B cell (primary cell): ENCODE results near the gene PPP2R5B. TPM values are rescaled to one million over a fixed set of nuclear protein-coding genes. Genes with fewer than 3 reads are reported as not detected.

Experiments used
- ATAC-seq: fragments of 200-7000 bp; cut with Tn5 transposase; one replicate; pipeline ENCODE4 v1.10.0; 2021; ENCODE audit warnings: low read depth, mild to moderate bottlenecking, moderate number of reproducible peaks, moderate library complexity
- CTCF ChIA-PET: fragments of 350-600 bp; sonication (Branson Sonifier 250); formaldehyde crosslinking; loops from one replicate; lab custom pipeline; 2021; ENCODE audit warnings: antibody characterized with exemption, inconsistent platforms; lab: Charles Lee
- POLR2A ChIA-PET: fragments of 350-600 bp; sonication (Branson Sonifier 250); formaldehyde crosslinking; loops from one replicate; lab custom pipeline; 2021; ENCODE audit warnings: antibody characterized with exemption; lab: Charles Lee
- DNase-seq: peaks from one replicate; pipeline ENCODE4 v3.0.0; 2013
- H2AFZ ChIP-seq: 2 replicates; pipeline ENCODE4 v1.6.1; 2012; ENCODE audit warnings: mild to moderate bottlenecking, low read depth, low read length; ENCODE audit not compliant: insufficient read depth, poor library complexity, severe bottlenecking
- H3K27ac ChIP-seq, 2 donors: 1 replicate in 1 of 2; 2 replicates in 1 of 2; pipeline ENCODE4 v1.5.1; 2012 to 2013; ENCODE audit warnings: low read length in 2 of 2, mild to moderate bottlenecking in 2 of 2, moderate library complexity in 1 of 2
- H3K27me3 ChIP-seq, 4 experiments: fragments of 200-600 bp in 1 of 4; sonication (generic) in 1 of 4; replicated peaks in 1 of 4; 1 replicate in 2 of 4; 2 replicates in 2 of 4; pipeline versions ENCODE4 v1.6.1 to v1.7.0; 2013 to 2016; ENCODE audit warnings: low read length in 3 of 4, mild to moderate bottlenecking in 2 of 4, mixed read lengths in 1 of 4, moderate library complexity in 1 of 4; ENCODE audit not compliant: insufficient read depth in 4 of 4, control insufficient read depth in 3 of 4; ENCODE audit errors: control extremely low read depth in 1 of 4
- H3K36me3 ChIP-seq, 2 experiments: replicated peaks in 1 of 2; 1 replicate in 1 of 2; 2 replicates in 1 of 2; pipeline versions ENCODE4 v1.6.1 to v1.7.1; 2013; ENCODE audit warnings: low read length in 1 of 2; ENCODE audit not compliant: insufficient read depth in 2 of 2, control insufficient read depth in 1 of 2; ENCODE audit errors: control extremely low read depth in 1 of 2, extremely low read depth in 1 of 2
- H3K4me1 ChIP-seq, 2 donors: fragments of 200-600 bp in 1 of 2; sonication (generic) in 1 of 2; 1 replicate in 1 of 2; 2 replicates in 1 of 2; pipeline versions ENCODE4 v1.5.1 to v1.6.1; 2013 to 2017; ENCODE audit warnings: low read length in 2 of 2; ENCODE audit not compliant: control insufficient read depth in 2 of 2, insufficient read depth in 2 of 2
- H3K4me2 ChIP-seq: replicated peaks from 2 replicates; pipeline ENCODE3; 2012; ENCODE audit warnings: mild to moderate bottlenecking, low read depth, low read length; ENCODE audit not compliant: poor library complexity, severe bottlenecking
- H3K4me3 ChIP-seq, 5 experiments: fragments of 200-600 bp in 1 of 5; sonication (generic) in 1 of 5; 1 replicate in 3 of 5; 2 replicates in 2 of 5; pipeline versions ENCODE4 v1.5.1 to v1.7.0; 2011 to 2016; ENCODE audit warnings: low read length in 4 of 5, mild to moderate bottlenecking in 4 of 5, low read depth in 2 of 5, control low read depth in 1 of 5, moderate library complexity in 1 of 5; ENCODE audit not compliant: insufficient read depth in 1 of 5; ENCODE audit errors: control extremely low read depth in 1 of 5, extremely low read depth in 1 of 5
- H3K79me2 ChIP-seq: fragments of 200-600 bp; sonication (generic); one replicate; pipeline ENCODE4 v1.6.0; 2016; ENCODE audit warnings: low read length; ENCODE audit not compliant: control insufficient read depth, insufficient read depth
- H3K9ac ChIP-seq: fragments of 200-600 bp; sonication (generic); 2 replicates; pipeline ENCODE4 v1.6.1; 2017; ENCODE audit warnings: mild to moderate bottlenecking, low read length, moderate library complexity
- H3K9me3 ChIP-seq, 3 donors: one replicate each; pipeline versions ENCODE4 v1.6.1 to v1.7.1; 2013; ENCODE audit warnings: low read length in 2 of 3; ENCODE audit not compliant: control insufficient read depth in 2 of 3, insufficient read depth in 1 of 3; ENCODE audit errors: control extremely low read depth in 1 of 3
- H4K20me1 ChIP-seq: 2 replicates; pipeline ENCODE4 v1.6.0; 2012; ENCODE audit warnings: mild to moderate bottlenecking, low read length; ENCODE audit not compliant: insufficient read depth, control insufficient read depth, poor library complexity, severe bottlenecking
- H3K27ac Mint-ChIP-seq: one replicate; pipeline ENCODE4 v1.8.0; 2021; ENCODE audit warnings: mixed read lengths
- H3K27me3 Mint-ChIP-seq: one replicate; pipeline ENCODE4 v1.8.0; 2021; ENCODE audit warnings: mixed read lengths
- H3K4me1 Mint-ChIP-seq: one replicate; pipeline ENCODE4 v1.8.0; 2021; ENCODE audit warnings: mixed read lengths
- H3K4me3 Mint-ChIP-seq: one replicate; pipeline ENCODE4 v1.8.0; 2021; ENCODE audit warnings: mixed read lengths
- H3K9me3 Mint-ChIP-seq: one replicate; pipeline ENCODE4 v1.8.0; 2022; ENCODE audit warnings: mixed read lengths; ENCODE audit not compliant: insufficient read depth
- EZH2 ChIP-seq: IDR thresholded peaks from 2 replicates; pipeline ENCODE4 v1.6.1; 2012; ENCODE audit warnings: borderline replicate concordance, low read depth, mild to moderate bottlenecking, moderate library complexity, low read length; ENCODE audit not compliant: insufficient read depth, poor library complexity, severe bottlenecking
- WGBS: methylation state at CpG from one replicate; pipeline ENCODE4 v1.1.5; 2013; ENCODE audit warnings: missing lambda C conversion rate; ENCODE audit not compliant: insufficient coverage; 5-methylcytosine and 5-hydroxymethylcytosine counted together
- intact Hi-C: fragments of 100-400 bp; cut with micrococcal nuclease; formaldehyde crosslinking; loops from one replicate; pipeline ENCODE4 v1.10.0; 2022
- polyA plus RNA-seq: library from polyadenylated mRNA; depleted of rRNA; stranded (reverse); fragments of >200 nt; gene quantifications from 2 replicates; pipeline ENCODE4 v1.2.3, GENCODE V29; 2012
- total RNA-seq, 2 donors: library from RNA; stranded (reverse); fragments of 120-200 nt in 1 of 2; gene quantifications; 1 replicate in 1 of 2; 2 replicates in 1 of 2; pipeline versions ENCODE4 v1.2.3 to v1.2.4, GENCODE V29; 2013 to 2022
- TF ChIP-seq, protein P1 (sequence below): fragments of 200-600 bp; IDR thresholded peaks from one replicate; pipeline ENCODE4 v1.8.0; 2022; ENCODE audit warnings: antibody characterized with exemption, mild to moderate bottlenecking

Gene PPP2R5B
- total and polyA plus RNA-seq, 2 donors (not counting 1 experiment from before 2014, with no cell fraction given) = 22.6 to 30.5 TPM

DNA sequence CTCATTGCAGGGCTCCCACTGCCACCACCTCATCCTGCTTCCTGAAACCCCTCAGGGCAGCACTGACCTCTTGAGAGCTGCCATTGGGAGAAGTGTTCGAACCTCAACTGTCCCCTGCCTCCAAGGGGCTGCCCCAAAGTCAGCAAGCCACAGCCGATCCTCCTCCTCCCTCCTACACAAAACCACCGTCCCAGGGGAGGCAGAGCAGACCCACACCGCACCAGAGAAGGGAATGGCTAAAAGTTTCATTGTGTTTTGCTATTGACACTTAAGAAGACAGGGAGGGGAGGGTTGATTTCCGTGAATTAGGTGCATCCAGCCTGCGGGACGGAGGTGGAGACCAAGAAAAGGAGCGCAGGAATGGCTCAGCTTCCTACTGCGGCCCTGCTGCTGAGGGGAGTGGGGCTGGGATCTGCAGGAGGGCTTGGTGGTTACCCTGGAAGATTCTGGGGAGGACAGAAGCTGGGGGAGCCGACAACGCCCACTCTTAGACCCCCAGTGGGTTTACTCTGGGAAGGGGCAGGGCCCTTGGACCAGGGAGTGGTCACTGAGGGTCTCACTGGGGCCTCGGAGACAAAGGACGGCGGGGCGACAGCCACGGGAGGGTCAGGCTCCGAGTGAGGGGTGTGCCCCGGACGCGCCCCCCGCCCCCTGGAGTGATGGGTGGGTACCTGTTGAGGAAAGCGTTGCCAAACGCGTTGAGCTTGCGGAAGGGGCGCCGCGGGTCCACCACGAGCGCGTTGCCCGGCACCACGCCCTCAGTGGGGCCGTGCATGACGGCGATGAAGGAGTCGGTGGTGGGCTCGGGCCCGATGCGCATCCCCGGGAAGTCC, 46.9 kb upstream of the PPP2R5B start:
- intact Hi-C loops = loop anchor here (1.0 to 2.0 kb wide), 6 partner anchors 12 to 132 kb away; partner anchors contain the start of genes ATG2A and MAP4K2
- Histone ChIP-seq H2AFZ (peak overlapping the region; percentile 49), H3K4me3 (peak overlapping the region; percentile 78 to 99 (median 92)), H3K27ac (peak overlapping the region; percentile 47 to 79), H3K4me2 (peak overlapping the region; percentile 95), H3K27me3 (no peaks in the 10 kb centered on the region), H3K9me3 (peaks cover 0 to 4% (median 0%) of the 10 kb centered on the region in 3 donors), H3K4me1 (peaks cover 57 to 69% of the 10 kb centered on the region in 2 donors), H3K36me3 (peaks cover 0 to 27% of the 10 kb centered on the region in 2 experiments), H3K79me2 (peaks cover 58% of the 10 kb centered on the region), H3K9ac (peak overlapping the region; percentile 99), H4K20me1 (peaks cover 55% of the 10 kb centered on the region)
- CTCF ChIA-PET = interaction anchor here (0.7 to 30.2 kb wide), 5 partner anchors 10 to 21 kb away, joined by 3 to 1254 read pairs (median 9); partner anchors contain the start of gene CDC42BPG
- DNase-seq (peak; percentile 64), ATAC-seq (peak; percentile 8)
- Mint-ChIP-seq H3K4me3 (peak overlapping the region; percentile 95), H3K9me3 (no peaks in the 10 kb centered on the region), H3K4me1 (peaks cover 71% of the 10 kb centered on the region), H3K27ac (peak overlapping the region; percentile 94), H3K27me3 (no peaks in the 10 kb centered on the region)
- no peak for TF ChIP-seq EZH2
- WGBS = under 1% methylated on average over 38 of the region's 41 CpGs
- POLR2A ChIA-PET = interaction anchor here (0.5 to 10.0 kb wide), 13 partner anchors 9 to 985 kb away, joined by 3 to 158 read pairs (median 4); partner anchors contain the start of gene ARL2

DNA sequence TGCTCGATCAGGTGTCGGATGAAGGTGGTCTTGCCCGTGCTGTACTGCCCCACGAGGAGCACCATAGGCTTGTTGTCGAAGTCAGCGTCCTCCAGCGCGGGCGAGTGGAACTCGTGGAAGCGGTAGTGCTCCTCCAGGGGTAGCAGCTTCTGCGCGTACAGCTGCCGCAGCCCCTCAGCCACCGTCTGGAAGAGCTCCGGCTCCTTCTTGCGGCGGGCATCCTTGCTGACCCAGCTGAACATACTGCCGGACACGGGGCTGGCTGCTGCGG, 46.3 kb upstream of the PPP2R5B start:
- Histone ChIP-seq H3K4me3 (peak overlapping the region; percentile 78 to 99 (median 92)), H3K4me1 (peaks cover 51 to 64% of the 10 kb centered on the region in 2 donors), H3K27ac (peak overlapping the region; percentile 47 to 79), H3K4me2 (peak overlapping the region; percentile 95), H3K27me3 (no peaks in the 10 kb centered on the region), H3K79me2 (peaks cover 52% of the 10 kb centered on the region), H3K9me3 (peaks cover 0 to 4% (median 0%) of the 10 kb centered on the region in 3 donors), H3K9ac (peak overlapping the region; percentile 99), H3K36me3 (peaks cover 0 to 21% of the 10 kb centered on the region in 2 experiments), H4K20me1 (peaks cover 49% of the 10 kb centered on the region), H2AFZ (peak overlapping the region; percentile 49)
- H3K9me3 Mint-ChIP-seq = no peaks in the 10 kb centered on the region
- CTCF ChIA-PET = interaction anchor here (1.5 to 30.2 kb wide), 4 partner anchors 10 to 22 kb away, joined by 5 to 1254 read pairs (median 32); partner anchors contain the start of gene CDC42BPG
- peak overlapping the region; percentile 95 for H3K4me3 Mint-ChIP-seq
- DNase-seq = no peak
- no peaks in the 10 kb centered on the region for H3K27me3 Mint-ChIP-seq
- TF ChIP-seq EZH2 = no peak
- TF ChIP-seq, protein P1, sequence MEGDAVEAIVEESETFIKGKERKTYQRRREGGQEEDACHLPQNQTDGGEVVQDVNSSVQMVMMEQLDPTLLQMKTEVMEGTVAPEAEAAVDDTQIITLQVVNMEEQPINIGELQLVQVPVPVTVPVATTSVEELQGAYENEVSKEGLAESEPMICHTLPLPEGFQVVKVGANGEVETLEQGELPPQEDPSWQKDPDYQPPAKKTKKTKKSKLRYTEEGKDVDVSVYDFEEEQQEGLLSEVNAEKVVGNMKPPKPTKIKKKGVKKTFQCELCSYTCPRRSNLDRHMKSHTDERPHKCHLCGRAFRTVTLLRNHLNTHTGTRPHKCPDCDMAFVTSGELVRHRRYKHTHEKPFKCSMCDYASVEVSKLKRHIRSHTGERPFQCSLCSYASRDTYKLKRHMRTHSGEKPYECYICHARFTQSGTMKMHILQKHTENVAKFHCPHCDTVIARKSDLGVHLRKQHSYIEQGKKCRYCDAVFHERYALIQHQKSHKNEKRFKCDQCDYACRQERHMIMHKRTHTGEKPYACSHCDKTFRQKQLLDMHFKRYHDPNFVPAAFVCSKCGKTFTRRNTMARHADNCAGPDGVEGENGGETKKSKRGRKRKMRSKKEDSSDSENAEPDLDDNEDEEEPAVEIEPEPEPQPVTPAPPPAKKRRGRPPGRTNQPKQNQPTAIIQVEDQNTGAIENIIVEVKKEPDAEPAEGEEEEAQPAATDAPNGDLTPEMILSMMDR = no peak
- WGBS = 0% methylated on average over 21 of the region's 21 CpGs
- intact Hi-C loops = loop anchor here (1.0 to 2.0 kb wide), 6 partner anchors 13 to 133 kb away; partner anchors contain the start of genes ATG2A and MAP4K2
- peaks cover 65% of the 10 kb centered on the region for H3K4me1 Mint-ChIP-seq
- peak overlapping the region; percentile 94 for H3K27ac Mint-ChIP-seq
- POLR2A ChIA-PET = interaction anchor here (0.5 to 10.0 kb wide), 11 partner anchors 10 to 985 kb away, joined by 3 to 158 read pairs (median 4); no protein-coding TSS in a partner anchor
- ATAC-seq = no peak
